ENCODE data around the gene APOBEC3C.
"Not testable (repeated sequence)": the region's sequence is repeated elsewhere in the genome, so short reads cannot be mapped to it uniquely, and the experiment has no call there.

APOBEC3C gene

DNA sequence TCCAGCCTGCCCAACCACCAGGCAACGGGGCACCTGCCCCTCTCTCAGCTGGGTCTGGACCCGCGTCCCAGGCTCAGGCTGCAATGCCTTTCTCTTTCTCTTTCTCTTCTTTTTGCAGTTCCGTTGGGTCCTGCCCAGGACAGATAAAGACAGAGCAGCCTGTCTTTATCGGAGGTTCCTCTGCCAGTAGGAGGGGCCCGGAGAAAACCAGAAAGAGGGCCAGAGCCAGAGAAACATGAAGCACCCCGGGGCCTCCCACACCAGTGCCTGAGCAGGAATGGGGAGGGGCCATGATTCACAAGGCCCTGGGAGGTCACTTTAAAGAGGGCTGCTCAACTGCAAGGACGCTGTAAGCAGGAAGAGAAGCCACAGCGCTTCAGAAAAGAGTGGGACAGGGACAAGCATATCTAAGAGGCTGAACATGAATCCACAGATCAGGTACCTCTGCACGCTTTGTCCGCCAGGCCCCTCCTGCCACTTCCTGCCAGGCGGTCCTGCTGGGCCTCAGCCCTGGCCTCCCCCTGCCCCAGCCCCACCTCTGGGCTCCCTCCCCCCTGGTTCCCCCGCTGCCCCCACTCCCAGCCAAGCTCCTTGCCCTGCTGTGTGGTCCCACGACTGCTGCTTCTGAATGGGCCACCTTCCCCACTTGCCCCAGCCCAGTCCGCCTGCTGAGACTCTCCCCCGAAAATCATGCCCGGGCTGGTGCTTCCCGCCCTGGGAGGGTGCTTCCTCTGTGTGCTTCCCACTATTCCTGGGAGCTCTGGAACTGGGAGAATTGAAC is at the start of gene APOBEC3C:
APOBEC3C (plus strand) TSS at position 316 of the 781 bp plus-strand sequence; CDS start at position 422, 106 bp downstream.
- peak within 1 kb of the TSS; percentile 62 for H3K4me3 ChIP-seq (ENCODE audit: low read depth, low read length)
- DNase-seq (ENCODE audit: low read depth): peak; percentile 70

DNA sequence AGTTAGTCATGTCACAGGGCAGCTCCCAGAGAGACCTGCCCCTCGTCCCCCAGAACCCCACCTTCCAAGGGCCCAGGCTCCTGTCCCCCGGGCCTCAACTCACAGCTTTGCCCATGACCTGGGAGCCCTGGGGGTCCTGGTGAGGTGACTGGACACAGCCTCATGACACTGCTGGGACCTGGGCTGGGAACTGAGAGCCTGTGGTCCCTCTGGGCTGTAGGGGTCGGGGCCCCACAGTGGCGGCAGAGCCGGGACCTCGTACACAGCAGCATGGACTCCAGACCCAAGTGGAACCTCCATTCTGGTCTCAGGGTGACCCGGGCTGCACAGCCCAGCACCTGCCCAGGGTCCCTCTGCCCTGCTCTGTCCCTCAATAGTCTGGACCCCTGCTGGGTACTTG is 49.8 kb upstream of the APOBEC3C start:
- H3K4me3 ChIP-seq (ENCODE audit: low read depth, low read length): no peak overlapping the region
- no peak for DNase-seq (ENCODE audit: low read depth)

DNA sequence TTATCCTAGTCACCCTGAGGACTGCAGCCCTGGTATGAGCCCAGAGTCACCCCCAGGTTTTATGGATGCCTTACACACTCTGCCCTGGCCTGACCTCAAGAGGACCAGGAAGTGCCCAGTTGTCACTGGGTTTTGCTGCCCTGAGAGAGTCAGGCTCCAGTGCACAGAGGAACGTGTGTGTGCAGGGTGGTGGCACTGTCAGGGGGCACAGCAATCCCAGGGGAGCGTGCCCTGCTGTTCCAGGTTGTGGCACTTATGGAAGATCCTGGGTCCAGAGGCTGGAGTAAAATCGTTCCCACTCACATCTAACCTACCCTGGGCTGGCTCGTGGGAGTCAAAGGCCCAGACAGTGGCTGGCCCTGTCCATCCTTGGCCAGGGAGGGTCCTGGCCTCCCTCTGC is 49.1 kb upstream of the APOBEC3C start:
- no peak for DNase-seq (ENCODE audit: low read depth)
- no peak overlapping the region for H3K4me3 ChIP-seq (ENCODE audit: low read depth, low read length)

DNA sequence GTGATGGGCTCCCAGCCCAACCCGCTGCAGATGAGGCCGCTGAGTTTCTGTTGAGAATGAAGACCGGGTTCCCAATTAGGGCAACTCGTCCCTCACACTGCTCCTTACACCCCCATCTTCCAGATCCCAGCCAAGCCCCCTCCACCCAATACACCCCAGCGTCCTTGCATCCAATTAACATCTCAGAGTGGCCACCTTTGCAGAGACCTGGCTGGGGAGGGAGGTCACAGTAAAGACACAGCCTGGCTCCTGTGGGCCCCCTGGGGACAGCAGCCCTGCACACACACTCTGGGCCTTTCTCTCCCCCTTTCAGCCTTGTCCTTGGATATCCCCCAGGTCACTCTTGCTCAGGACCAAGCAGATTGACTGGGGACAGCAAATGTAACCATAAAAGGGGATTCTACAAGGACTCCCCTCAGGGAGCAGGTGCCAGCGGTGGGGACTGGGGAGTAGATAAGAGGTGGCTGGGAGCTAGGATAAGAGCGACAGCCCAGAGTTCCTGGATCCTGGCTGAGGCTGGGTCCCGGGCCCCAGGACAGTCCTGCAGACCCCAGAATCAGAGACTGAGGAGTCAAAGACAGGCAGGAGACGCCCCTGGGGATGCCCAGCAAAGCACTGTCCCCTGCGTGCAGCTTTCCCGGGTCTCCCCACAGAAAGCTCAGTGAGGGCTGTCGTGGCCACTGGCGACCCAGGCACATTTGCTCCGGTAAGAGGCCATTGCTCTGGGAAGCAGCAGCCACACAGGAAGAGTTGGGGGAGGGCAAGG is 48.3 kb upstream of the APOBEC3C start:
- no peak overlapping the region for H3K4me3 ChIP-seq (ENCODE audit: low read depth, low read length)

DNA sequence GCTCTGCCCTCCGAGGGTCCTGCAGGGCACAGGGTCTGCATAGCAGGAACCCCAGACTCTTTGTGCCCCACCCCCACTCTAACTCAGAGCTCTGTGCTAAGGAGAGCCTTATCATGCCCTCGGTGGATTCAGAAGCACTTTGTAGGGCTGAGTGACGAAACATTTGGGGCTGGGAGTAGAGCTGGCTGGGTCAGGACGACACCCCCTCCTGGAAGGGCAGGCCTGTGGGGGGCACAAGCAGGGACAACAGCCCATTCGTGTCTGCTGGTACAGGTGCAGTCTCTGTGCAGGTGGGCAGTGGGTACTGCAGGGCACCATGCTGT is 47.7 kb upstream of the APOBEC3C start:
- DNase-seq (ENCODE audit: low read depth): no peak
- H3K4me3 ChIP-seq (ENCODE audit: low read depth, low read length): no peak overlapping the region

More for the DNA sequence above, 48.3 kb upstream of the APOBEC3C start:
- DNase-seq (ENCODE audit: low read depth): no peak

- H3K4me3 ChIP-seq (ENCODE audit: low read depth, low read length): no peak overlapping the region
- no peak for DNase-seq (ENCODE audit: low read depth)
Measured at GRCh38 chr22:38966942-38967341, 47.1 kb upstream of the APOBEC3C start.

DNA sequence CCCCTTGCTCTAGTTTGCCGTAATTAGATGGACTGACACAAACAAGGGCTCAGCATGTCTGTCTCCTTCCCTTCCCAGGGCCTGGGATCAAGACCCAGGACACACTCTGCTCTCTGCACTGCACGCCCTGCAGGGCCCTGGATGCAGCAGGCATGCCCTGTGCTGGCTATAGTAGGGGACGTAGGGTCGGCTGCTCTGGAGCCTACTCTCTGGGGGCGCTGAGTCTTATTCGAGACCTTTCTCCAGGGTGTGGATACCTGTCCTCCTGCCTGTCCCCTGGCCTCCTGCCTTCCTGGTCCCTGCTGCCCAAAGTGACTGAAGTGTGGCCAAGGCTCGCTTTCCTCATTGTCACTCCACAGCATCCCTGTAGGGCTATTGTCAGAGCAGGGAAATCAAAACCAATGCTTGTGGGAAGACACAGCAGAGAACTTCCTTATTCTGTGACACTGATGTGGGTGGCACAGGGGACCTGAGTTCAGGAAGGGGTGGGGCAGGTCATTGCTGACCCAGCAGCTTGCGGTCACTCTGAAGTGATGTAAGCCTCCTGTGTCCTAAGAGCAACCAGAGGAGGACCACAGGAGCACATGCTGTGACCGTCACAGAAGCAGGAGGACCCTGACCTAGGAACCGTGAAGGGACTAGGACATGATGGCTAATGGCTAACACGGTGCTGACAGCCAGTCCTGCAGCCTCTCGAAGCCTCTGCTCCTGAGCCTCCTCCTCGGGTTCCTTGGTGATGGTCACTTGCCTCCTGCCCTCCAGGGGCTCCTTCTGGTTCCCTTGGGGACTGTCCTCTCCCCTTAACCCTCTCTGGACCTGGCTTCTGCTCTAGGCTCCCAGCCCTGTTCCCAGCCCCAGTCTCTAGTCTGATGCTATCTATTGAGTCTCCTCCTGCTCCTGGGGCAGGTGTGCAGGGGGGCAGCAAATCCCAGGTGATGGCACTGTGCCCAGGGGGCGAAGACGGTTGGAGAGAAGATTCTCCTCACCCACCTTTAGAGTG is 46.3 kb upstream of the APOBEC3C start:
- DNase-seq (ENCODE audit: low read depth): no peak
- H3K4me3 ChIP-seq (ENCODE audit: low read depth, low read length): no peak overlapping the region

GRCh38 chr22:38968801-38969200 is 45.3 kb upstream of the APOBEC3C start:
- no peak overlapping the region for H3K4me3 ChIP-seq (ENCODE audit: low read depth, low read length)
- no peak for DNase-seq (ENCODE audit: low read depth)

GRCh38 chr22:38970551-38970950 is 43.5 kb upstream of the APOBEC3C start:
- DNase-seq (ENCODE audit: low read depth): no peak
- no peak overlapping the region for H3K4me3 ChIP-seq (ENCODE audit: low read depth, low read length)

GRCh38 chr22:38971202-38971601 is 42.9 kb upstream of the APOBEC3C start:
- no peak overlapping the region for H3K4me3 ChIP-seq (ENCODE audit: low read depth, low read length)
- DNase-seq (ENCODE audit: low read depth): no peak

DNA sequence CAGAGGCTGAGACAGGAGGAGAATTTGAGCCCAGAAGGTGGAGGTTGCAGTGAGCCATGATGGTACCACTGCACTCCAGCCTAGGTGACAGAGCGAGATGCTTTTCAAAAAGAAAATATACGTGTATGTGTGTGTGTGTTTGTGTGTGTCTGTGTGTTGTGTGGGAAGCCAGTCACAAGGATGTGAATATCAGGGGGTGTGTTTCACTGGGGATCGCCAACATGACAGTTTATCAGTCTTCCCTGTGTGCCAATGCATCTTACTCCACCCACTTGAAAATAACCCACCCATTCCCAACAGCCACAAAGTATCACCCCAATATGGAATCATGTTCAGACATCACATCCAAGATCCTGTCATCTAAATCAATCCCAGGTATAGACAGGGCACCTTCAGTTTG is 42.3 kb upstream of the APOBEC3C start:
- no peak for DNase-seq (ENCODE audit: low read depth)
- H3K4me3 ChIP-seq (ENCODE audit: low read depth, low read length): no peak overlapping the region

DNA sequence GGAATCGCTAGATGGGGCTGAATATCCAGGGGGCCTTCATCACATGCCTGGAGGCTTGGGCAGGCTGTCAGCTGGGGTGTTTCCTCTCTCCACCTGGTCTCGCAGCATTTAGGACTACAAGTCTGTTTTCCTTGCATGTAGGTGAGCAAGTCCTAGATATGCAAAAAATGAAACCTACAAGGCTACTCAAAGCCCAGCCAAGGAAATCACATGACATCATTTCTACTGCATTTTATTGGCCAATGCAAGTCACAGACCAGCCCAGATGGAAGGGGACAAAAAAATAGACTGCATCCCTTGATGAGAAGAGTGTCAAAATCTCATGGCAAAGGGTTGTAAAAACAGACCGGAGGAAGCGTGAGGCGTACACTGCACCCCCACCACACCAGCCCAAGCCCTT is 41.5 kb upstream of the APOBEC3C start:
- H3K4me3 ChIP-seq (ENCODE audit: low read depth, low read length): no peak overlapping the region
- no peak for DNase-seq (ENCODE audit: low read depth)

DNA sequence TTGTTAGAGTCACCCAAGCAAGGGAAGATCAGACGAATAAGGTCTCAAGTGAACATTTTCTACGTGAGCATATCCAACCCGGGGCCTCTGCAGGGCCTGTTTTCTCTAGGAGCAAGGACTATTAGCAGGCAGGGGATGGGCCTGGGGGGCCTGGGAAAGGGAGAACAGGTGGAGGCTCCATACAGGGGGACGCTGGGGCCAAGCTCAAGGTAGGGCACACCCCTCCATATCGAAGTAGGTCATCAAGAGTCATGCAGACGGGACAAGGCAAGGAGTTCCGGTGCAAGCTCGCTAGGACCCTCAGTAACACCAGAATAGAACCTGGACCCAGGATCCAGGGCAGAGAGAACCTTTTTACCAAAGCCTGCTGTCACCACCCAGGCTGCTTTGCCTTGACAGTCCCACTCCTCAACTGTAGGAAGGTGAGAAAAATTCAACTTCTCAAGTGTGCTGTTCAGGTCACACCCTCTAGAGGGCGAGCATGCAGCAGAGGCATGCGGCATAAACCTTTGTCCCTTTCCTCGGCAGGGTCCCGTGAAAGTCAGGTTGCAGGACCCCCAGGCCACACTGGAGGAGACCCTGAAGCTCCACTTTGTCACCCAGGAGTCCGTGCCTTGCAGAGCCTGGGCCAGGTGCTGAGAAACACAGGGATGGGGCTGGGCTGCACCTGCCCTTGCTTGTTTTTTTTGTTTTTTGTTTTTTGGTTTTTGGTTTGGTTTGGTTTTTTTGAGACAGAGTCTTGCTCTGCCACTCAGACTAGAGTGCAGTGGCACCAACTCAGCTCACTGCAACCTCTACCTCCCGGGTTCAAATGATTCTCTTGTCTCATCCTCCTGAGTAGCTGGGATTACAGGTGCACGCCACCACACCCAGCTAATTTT is 40.5 kb upstream of the APOBEC3C start:
- no peak overlapping the region for H3K4me3 ChIP-seq (ENCODE audit: low read depth, low read length)
- DNase-seq (ENCODE audit: low read depth): no peak

- H3K4me3 ChIP-seq (ENCODE audit: low read depth, low read length): no peak overlapping the region
- no peak for DNase-seq (ENCODE audit: low read depth)
Measured at GRCh38 chr22:38974170-38974825, 39.8 kb upstream of the APOBEC3C start.

DNA sequence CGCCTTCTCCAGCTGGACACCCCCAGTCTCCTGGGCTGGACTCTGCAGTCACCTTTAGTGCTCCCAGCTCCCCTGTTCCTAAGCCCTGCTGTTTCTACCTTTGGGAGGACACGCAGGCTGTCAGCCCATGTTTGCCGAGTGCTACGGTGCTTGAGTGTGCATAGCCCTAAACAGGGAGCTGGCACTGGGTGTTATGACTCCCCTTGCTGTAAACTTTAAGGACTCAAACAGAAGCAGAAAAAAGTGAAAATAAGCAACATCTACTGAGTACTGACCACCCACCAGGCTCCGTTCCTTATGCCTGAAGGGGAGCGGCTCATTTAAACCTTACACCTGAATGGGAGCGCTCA is 39.3 kb upstream of the APOBEC3C start:
- DNase-seq (ENCODE audit: low read depth): no peak
- no peak overlapping the region for H3K4me3 ChIP-seq (ENCODE audit: low read depth, low read length)

DNA sequence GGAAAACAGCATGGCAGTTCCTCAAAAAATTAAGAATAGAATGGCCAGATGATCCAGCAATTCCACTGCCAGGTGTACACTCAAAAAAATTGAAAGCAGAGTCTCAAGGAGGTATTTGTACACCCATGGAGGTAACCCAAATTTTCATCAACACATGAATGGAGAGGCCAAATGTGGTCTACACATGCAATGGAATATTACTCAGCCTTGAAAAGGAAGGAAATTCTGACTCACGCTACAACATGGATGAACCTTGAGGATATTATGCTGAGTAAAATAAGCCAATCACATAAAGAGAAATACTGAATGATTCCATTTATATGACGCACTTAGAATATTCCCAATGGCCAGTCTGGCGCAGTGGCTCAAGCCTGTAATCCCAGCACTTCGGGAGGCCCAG is 36.8 kb upstream of the APOBEC3C start:
- not testable (repeated sequence) for DNase-seq (ENCODE audit: low read depth)

GRCh38 chr22:38980587-38980986 is 33.5 kb upstream of the APOBEC3C start:
- H3K4me3 ChIP-seq (ENCODE audit: low read depth, low read length); DNase-seq (ENCODE audit: low read depth): not testable (repeated sequence)

More for the DNA sequence above, 36.8 kb upstream of the APOBEC3C start:
- not testable (repeated sequence) for H3K4me3 ChIP-seq (ENCODE audit: low read depth, low read length)
